GM19023 (cell line): ENCODE results near the gene ASXL1.

Experiments used
- ATAC-seq: cut with Tn5 transposase; IDR thresholded peaks from one replicate; pipeline ENCODE4 v1.9.1; 2021; ENCODE audit warnings: mild to moderate bottlenecking, moderate library complexity; ENCODE audit not compliant: unreplicated experiment

Gene ASXL1

DNA sequence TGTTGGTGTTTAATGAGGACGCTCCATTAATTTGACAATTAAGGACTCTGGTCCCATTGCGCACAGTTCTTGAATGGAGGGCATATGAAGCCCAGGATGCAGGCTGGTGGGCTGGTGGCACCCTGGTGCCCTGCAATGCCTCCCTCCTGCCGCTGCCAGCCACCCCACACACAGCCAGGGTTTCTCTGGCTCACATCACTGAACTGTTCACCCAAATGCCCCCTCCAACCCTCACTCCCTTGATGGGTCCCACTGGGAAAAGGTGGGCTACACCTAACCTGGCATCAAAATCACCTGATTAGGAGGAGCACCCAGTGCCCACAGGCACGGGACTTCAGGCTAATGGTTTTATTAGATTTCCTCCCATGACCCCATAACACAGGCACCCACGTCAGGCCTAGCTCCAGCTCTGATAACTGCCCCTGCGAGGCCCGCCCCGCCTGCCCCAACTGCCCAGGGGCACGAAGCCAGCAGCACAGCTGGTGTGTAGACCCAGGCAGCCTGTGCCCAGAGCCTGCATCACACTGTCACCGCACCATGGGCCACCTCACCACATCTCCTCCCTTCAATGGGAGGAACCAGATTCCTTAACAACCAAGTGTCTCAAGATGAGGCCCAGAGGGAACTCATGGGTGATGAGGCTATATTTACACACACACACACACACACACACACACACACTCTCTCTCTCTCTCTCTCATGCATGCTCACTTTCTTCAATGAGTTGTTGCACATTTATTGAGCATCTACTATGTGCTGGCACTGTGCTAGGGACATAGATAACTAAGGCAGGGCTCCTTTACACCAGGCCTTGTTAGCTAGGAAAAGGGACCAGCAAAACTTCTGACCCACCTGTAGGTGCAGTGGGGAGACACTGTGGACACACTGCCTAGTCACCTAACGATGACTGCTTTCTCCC lies 119.7 kb downstream of the ASXL1 start:
- ATAC-seq = no peak

DNA sequence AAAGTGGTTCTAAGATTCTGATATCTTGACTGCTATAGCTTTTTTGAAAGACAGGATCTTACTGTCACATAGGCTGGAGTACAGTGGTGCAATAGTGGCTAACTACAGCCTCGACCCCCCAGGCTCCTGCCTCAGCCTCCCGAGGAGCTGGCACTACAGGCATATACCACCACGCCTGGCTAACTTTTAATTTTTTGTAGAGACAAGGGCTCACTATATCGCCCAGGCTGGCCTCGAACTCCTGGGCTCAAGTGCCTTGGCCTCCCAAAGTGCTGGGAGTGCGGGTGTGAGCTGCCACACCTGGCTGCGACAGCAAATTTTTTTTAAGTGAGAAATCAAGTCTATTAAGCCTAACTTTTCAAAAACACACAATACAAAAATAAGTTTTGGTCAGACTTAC lies 120.4 kb downstream of the ASXL1 start:
- ATAC-seq = no peak

DNA sequence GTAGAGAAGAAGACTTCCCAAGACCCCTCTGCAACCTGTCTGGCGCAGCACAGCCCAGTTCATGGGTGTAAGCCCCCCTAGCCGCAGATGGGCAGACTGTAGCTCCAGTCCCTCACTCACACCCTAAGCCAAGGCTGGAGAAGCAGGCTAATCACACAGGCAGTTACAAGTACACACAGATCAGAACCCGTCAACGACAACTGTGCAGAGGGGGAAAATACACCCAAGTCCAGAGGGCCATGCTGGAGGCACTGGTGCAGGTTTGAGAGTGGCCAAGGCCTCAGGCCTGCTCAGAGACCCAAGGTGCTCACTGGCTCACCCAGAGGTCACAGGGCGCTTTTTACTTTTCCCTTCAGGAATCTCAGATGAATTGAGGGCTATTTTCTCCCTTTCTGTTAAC lies 120.9 kb downstream of the ASXL1 start:
- no peak for ATAC-seq

DNA sequence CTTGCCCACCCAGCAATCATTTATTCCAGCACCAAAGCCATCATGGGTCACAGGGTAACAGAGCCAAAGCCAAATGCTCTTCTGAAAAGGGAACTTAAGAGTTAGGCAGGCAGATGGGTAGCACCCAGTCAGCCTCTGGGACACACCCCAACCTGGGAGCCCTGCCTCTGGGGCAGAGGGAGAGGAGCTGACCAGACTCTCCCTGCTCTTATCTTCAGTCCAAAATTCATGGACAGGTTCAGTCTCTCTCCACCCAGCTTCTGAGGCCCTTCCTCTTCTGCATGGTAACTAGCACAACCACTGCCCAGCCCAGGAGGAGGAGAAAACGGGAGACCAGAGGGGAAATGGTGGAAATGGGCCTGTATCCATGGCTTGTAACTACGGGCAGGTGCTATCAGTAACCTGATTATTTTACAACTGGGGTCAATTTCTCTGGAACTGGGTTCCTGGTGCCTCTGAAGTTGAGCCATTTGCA lies 121.6 kb downstream of the ASXL1 start:
- ATAC-seq = no peak

DNA sequence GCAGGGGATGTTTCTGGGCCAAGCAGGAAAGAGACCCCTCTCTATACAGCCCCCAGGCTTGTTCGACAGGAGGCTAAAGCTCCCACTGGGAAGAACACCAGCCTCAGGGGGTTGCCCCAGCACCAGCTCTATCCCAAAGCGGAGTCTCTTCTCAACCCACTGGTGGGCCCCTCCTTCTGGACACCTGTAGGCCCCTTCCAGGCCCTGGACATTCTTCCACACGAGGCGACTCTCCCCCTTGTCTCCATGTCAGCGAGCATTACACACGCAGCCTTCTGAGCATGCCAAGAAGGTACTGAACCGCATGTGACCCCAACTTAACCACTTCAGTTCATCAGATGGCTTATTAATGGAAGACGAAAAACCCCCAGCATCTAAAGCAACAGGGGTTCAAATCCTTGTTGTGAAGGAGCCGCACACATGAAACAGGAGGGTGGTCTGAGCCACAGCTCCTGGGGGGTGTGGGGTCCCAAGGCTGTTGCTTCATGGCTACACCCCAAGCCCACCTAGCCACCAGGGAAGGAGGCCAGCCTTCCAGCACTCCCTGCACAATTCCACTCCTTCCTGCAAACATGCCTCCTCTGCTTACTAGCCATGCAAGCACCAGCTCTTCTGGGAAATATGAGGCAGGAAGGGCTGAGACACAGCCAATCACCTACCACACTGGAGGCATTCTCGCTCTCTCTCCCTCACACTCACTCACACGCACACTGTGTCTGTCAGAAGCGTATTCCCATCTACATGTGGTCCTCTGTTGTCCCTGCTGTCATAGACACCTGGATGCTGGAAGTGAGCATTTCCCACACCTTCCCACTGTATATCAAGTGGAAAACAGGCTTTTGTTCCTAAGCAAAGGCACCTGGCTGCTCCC lies 122.5 kb downstream of the ASXL1 start:
- ATAC-seq = no peak

DNA sequence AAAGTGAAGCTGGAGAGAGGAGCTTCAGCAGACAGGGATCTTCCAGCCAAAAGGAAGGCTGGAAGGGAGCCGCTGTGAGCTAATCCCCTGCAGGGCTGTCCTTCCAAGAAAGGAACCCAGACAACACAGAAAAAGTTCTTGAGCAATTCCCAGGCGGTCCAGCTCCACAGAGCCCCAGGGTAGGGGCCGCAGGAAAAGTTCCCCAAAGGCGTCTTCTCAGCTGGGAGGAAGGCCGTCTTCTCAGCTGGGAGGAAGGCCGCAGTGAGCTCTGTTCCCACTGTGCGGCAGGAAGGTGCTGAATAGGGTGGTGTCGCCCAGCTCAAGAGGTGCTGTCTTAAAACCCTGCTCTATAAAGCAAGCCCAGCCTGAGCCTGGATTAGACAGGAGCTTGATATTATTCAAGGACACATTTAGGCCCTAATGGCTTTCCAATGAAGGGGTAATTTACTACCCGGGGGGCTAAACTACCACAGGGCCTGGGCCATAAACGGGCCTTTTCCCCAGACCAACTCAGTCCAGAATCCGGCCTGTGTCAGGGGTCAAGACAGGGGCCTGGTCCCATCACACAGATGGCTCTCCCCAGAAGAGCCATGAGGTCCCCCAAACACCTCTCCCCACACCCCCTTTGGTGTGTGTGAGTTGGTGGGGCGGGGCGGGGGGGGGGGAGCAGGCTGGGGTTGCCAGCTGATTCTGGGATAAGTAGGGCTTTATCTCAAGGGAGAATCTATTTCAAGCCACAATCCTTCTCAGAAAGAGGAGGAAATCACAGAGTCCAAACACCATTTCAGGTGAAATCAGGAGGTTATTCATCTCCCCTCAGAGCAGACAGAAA lies 123.4 kb downstream of the ASXL1 start:
- ATAC-seq = no peak

DNA sequence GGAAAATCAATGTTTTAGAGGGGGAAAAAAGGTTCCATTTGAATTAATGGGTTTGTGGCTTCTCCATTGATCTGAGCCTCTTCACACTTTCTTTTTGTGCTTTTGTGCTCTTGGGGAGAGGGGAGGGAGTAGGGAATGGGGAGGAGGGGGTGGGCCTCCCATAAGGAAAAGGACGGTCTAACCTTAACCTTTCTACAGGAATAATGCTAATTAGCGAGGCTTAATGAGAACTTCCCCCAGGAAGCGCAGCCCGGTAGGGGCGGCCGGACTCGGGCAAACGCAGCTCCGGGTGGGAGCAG lies 124.0 kb downstream of the ASXL1 start:
- ATAC-seq = no peak

DNA sequence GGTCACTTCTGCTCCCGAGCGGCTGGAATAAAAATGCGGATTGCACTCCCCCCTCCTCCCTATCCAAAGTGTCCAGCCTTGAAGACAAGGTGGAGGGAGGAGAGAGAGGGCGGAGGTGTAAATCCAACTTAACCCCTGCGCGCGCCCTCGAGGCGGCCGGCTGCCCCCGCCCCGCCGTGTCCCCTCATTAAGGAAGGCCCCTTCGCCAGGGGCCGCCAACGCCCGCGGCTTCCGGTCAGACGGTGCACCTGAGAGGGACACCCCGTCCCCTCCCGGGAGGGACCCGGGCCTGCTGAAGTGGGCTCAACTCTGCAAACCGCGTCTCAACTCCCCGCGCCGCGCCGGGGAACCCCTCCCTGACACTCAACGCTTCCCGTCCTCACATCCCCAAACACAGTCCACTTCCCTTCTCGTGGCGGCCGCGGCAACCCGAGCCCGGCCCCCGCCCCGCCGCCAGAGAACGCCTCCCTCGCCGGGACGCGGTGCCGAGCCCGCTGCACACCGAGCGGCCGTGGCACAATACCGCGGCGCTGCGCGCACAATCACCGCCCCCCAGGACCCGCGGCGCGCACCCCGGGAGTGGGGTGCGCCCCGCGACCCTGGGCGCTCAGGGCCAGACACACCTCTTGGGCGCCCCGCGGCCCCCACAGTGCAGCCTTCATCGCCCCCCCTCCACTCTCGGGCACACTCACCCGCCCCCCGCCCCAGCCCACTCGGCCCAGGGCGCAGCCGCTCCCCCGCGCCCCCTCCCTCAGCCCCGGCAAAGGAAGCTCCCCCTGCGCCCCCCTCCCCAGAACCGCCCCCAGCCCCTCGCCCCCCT lies 124.5 kb downstream of the ASXL1 start:
- ATAC-seq = no peak

DNA sequence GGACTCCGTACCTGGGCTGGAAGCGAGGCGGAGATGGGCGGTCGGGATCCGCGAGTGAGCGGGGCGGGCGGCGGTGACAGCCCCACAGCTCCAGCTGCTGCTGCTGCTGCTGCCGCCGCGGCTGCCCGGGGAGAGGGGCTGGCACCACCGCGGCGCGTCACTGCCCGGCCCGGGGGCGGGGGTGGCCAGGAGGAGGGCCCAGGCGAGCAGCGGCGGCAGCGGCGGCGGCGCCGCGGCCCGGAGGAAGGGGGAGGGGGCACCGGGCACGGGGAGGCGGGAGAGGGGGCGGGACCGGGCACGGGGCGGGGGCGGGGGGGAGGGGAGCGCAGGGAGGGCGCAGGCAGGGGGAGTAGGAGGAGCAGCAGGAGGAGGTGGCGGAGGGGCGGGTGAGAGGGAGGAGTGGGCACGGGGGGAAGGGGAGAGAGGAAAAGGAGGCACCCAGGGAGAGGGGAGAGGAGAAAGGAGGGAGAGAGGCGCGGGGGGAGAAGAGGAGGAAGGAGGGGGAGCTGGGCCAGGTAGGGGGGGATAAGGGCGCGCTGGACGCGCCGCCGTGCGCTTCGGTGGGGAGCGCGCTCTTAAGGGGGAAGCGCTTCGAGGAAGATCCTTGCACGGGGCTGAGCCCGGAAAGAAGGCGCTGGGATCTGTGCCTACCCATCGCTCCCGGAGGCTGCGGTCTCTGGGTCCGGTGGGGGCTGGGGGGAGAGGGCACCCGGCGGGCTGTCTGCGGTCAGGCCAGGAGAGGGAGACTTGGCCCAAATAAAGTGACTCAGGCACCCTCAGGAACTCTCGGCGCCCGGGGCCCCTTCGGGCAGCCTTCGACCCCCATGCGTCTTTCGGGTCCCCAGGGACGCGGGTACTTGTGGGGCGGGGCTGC lies 125.5 kb downstream of the ASXL1 start:
- no peak for ATAC-seq

DNA sequence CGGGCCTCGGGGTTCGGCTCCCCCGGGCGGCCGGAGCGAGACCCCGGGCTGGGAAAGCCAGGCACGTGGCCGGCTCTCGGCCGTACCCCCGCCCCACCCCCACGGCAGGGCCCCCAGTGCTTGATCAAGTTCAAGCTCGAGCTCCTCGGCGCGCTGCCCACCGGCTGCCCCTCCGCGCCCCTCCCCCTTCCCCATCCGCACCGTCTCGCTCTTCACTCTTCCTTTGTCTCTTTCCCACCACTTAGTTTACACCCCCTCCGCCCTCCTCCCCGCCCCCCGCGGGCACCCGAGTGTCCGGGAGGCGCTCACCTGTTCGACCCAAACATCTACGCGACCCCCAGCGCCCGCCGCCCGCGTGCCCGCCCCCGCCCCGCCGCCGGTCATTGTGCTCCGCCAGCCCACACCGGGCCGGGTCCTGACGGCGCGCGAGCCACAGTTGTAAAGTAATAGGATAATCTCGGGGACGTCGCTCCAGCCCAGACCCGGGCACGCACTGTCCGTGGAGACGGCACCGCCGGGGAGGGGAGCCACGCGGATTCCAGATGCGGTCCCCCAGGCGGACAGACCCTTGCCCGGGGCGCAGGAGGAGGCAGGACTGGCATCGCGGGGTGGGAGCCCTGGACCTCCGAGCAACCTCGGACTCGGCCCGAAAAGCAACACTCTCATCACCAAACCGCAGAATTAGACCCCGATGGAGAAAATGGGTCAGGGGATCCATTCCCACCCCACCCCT lies 126.3 kb downstream of the ASXL1 start:
- no peak for ATAC-seq

DNA sequence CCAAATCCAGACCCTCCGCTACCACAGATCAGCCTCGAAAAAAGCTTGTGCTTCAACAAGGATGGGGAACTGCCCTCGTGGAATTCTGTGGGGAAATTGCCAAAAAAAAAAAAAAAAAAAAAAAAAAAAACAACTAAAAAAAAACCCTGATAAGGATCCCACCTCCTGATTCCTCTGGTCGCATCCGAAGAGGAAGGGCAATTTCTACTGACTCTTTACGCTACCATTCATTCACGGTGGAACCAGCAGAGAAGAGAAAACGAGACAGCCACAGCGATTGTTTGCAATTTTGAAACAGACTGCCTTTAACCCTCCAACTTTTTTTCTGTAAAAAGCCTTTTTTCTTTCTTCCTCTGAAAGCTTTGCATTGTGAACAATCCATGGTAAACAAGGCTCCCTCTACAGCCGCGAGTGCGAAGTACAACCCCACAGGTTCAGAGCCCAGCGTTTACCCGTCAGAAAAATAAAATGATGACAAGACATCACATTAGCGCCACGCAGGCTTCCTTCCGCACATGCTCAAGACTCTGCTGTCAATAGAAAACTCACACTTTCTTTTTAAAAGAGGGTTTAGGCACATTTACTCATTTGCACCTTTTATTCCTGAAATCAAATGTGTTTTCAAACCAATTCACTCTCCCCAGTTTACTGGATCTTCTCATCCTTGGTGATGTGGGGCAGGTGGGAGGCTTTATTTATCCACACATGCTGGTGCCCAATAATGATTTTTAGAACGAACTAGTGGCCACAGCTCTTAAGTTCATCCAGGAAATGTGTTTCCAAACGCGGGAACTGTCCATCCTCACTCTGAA lies 127.0 kb downstream of the ASXL1 start:
- no peak for ATAC-seq

DNA sequence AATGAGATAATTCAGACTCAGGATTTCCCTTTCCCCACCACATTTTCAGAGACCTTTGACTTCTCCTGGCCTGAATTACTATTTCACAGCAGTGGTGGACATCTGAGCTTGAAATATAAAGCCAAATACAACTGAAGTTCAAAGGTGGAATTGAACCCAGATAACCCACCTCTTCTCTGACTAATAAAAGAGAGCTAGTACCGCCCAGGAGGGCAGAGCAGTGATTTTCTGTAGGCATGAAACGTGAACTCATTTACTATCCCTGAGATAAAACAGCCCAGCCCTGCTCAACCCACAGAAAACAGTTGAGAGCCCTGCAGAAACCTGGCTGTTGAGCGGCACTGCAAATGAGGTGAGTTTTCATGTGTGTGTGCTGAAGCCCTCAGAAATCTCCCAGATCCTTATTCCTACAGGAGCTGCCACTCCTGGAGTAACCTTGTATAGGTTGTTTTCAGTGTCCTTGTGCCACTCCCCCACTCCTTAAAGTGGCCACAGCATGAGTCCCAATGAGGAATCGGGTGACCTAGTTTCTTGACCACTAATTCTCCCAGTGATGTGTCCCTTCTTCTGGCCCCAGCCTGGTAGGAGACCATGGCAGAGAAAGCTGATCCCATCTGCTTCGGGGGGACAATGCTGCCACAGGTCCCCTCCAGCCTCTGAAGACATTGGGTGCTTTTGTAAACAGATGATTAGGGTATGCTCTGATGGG lies 127.8 kb downstream of the ASXL1 start:
- no peak for ATAC-seq

DNA sequence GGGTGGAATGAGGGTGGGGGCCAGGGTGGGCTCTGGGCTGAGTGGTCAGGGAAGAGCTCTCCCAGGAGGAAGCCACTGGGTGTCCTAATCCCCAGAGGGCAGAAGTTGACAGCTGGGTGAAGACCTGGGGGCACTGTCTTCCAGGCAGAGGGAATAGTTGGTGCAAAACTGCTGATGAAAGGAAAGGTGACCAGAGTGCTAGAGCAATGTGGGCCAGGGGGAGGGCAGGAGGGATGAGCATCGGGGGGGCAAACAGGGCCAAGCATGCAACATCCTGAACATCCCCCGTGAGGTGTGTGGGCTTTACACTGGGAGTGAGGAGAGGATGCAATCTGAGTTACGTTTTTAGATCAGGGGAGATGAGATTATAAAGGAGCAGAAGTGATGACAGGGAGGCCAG lies 129.2 kb downstream of the ASXL1 start:
- no peak for ATAC-seq

DNA sequence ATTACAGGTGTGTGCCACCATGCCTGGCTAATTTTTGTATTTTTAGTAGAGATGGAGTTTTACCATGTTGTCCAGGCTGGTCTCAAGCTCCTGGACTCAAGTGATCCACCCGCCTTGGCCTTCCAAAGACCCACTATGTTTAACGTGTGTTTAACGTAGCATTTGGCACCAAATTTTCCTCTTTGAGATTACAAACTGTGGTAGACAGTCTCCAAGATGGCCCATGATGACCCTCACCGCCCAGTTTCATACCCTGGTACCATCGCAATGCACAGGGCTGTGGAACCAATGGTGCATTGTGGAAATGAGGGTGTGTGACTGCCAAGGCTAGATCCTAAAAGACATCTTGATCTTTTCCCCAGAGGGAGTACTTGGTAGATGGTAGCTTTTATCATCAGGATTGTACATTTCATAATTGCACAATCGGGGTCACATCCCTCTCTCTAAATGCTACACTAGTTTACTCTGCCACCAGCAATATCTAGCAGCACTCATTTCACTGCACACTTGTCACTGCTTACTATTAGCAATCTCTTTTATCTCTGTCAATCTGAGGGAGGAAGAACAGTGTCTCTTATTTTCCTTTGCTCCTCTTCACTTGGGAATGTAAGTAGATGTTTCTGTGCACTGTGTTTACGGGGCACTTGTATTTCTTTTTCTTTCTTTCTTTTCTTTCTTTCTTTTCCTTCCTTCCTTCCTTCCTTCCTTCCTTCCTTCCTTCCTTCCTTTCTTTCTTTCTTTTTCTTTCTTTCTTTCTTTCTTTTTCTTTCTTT lies 130.1 kb downstream of the ASXL1 start:
- no peak for ATAC-seq
